Prostate gland (tissue), 2 donors: ENCODE results near the gene PAM16.

Source experiments
- CTCF ChIP-seq, 4 experiments: fragments of 200-600 bp in 2 of 4; fragments of 450-650 bp in 2 of 4; sonication (generic) in 2 of 4; IDR thresholded peaks; 1 replicate in 3 of 4; 2 replicates in 1 of 4; pipeline ENCODE4 v1.5.1; 2016 to 2019; ENCODE audit warnings: antibody characterized with exemption in 4 of 4, mild to moderate bottlenecking in 2 of 4, moderate library complexity in 2 of 4
- POLR2A ChIP-seq: fragments of 450-650 bp; IDR thresholded peaks from one replicate; pipeline ENCODE4 v1.6.1; 2016; ENCODE audit warnings: antibody characterized with exemption, mild to moderate bottlenecking
- POLR2AphosphoS5 ChIP-seq: sonication (generic); formaldehyde crosslinking; IDR thresholded peaks from one replicate; pipeline ENCODE4 v1.6.1; 2017; ENCODE audit warnings: antibody characterized with exemption

- TF ChIP-seq CTCF (IDR thresholded peaks at IDR 0.05) = no peak
- no peak for TF ChIP-seq POLR2A
- TF ChIP-seq POLR2AphosphoS5 = no peak
These were observed 10.7 kb downstream of the PAM16 start for GRCh38 chr16:4340443-4340842.
